Measurements from ENCODE around the gene CEND1. TPM values are rescaled to one million over a fixed set of nuclear protein-coding genes. Genes with fewer than 3 reads are reported as not detected.

Gene CEND1
- polyA plus RNA-seq, 1 donor (not counting 4 experiments of a cell fraction or from before 2014, with no cell fraction given): not detected

GRCh38 chr11:774873-775592 is 14.9 kb downstream of the CEND1 start:
- Histone ChIP-seq H3K9ac (ENCODE audit: control insufficient read depth, extremely low read depth, insufficient read depth, low read length) (peak overlapping the region; percentile 62), H3K79me2 (ENCODE audit: control insufficient read depth, insufficient read depth, low read length) (peaks cover 83% of the 10 kb centered on the region), H4K20me1 (ENCODE audit: control insufficient read depth, extremely low read depth, insufficient read depth, low read length) (peaks cover 15% of the 10 kb centered on the region), H2AFZ (ENCODE audit: control insufficient read depth, low read length) (no peak overlapping the region), H3K4me2 (ENCODE audit: control insufficient read depth, extremely low read depth, insufficient read depth, low read depth, low read length) (peak overlapping the region; percentile 91), H3K4me3 (ENCODE audit: control insufficient read depth in 2 of 3, extremely low read depth in 1 of 3, insufficient read depth in 2 of 3, low read depth in 1 of 3, low read length in 3 of 3) (peak overlapping the region; percentile 57 to 91 (median 79)), H3K27me3 (ENCODE audit: control insufficient read depth, extremely low read depth, insufficient read depth, low read length) (no peaks in the 10 kb centered on the region), H3K27ac (ENCODE audit: control insufficient read depth, insufficient read depth, low read length) (peak overlapping the region; percentile 26), H3K4me1 (ENCODE audit: control insufficient read depth, extremely low read depth, insufficient read depth, low read length) (peaks cover 19% of the 10 kb centered on the region), H3K9me1 (ENCODE audit: control insufficient read depth, extremely low read depth, insufficient read depth, low read length) (peaks cover 12% of the 10 kb centered on the region), H3K9me3 (ENCODE audit: control insufficient read depth, low read depth, low read length) (no peaks in the 10 kb centered on the region), H3K36me3 (ENCODE audit: control insufficient read depth in 2 of 2, extremely low read depth in 1 of 2, insufficient read depth in 2 of 2, low read length in 2 of 2) (peaks cover 37 to 40% of the 10 kb centered on the region in 2 experiments)
- DNase-seq (ENCODE audit: low read depth, low spot score) (no peak), FAIRE-seq (peak; percentile 73)
- dilution Hi-C loops (cut with MboI; ENCODE audit: extremely low pct_ligation_motif_present, low sequenced_read_pairs): no loop called here
- TF ChIP-seq CTCF (optimal IDR thresholded peaks at IDR 0.05 in 1 of 3, IDR thresholded peaks at IDR 0.05 in 1 of 3, conservative IDR thresholded peaks at IDR 0.05 in 1 of 3; ENCODE audit: extremely low read depth in 1 of 3, insufficient read depth in 2 of 3, low read length in 3 of 3): no peak
- no peak for TF ChIP-seq EZH2 (IDR thresholded peaks at IDR 0.05; ENCODE audit: low read length)

DNA sequence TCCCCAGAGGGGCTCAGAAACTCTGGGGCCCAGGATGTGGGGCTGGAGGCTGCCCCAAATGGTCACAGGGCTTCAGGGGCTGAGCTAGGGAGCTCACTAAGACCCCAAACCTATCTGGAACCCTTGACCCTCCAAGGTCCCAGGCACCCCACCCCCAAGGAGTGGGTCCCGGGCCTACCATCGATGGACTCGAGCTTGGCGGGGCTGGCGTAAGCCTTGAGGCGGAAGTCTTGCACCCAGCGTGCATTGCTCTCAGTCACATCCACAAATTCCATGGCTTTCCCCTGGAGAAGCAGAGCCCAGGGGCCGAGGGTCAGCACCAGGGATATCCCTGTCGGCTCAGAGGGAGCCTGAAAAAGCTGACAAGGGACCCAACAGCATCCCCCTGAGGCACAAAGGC is 16.1 kb downstream of the CEND1 start:
- Histone ChIP-seq H3K9me1 (ENCODE audit: control insufficient read depth, extremely low read depth, insufficient read depth, low read length) (peaks cover 12% of the 10 kb centered on the region), H3K9me3 (ENCODE audit: control insufficient read depth, low read depth, low read length) (no peaks in the 10 kb centered on the region), H3K4me3 (ENCODE audit: control insufficient read depth in 2 of 3, extremely low read depth in 1 of 3, insufficient read depth in 2 of 3, low read depth in 1 of 3, low read length in 3 of 3) (no peak overlapping the region), H2AFZ (ENCODE audit: control insufficient read depth, low read length) (no peak overlapping the region), H3K79me2 (ENCODE audit: control insufficient read depth, insufficient read depth, low read length) (peaks cover 78% of the 10 kb centered on the region), H3K4me1 (ENCODE audit: control insufficient read depth, extremely low read depth, insufficient read depth, low read length) (peaks cover 18% of the 10 kb centered on the region), H3K27ac (ENCODE audit: control insufficient read depth, insufficient read depth, low read length) (no peak overlapping the region), H3K9ac (ENCODE audit: control insufficient read depth, extremely low read depth, insufficient read depth, low read length) (no peak overlapping the region), H3K27me3 (ENCODE audit: control insufficient read depth, extremely low read depth, insufficient read depth, low read length) (no peaks in the 10 kb centered on the region), H3K36me3 (ENCODE audit: control insufficient read depth in 2 of 2, extremely low read depth in 1 of 2, insufficient read depth in 2 of 2, low read length in 2 of 2) (peaks cover 39 to 40% of the 10 kb centered on the region in 2 experiments), H4K20me1 (ENCODE audit: control insufficient read depth, extremely low read depth, insufficient read depth, low read length) (peaks cover 15% of the 10 kb centered on the region), H3K4me2 (ENCODE audit: control insufficient read depth, extremely low read depth, insufficient read depth, low read depth, low read length) (no peak overlapping the region)
- no peak for DNase-seq (ENCODE audit: low read depth, low spot score)
- dilution Hi-C loops (cut with MboI; ENCODE audit: extremely low pct_ligation_motif_present, low sequenced_read_pairs): no loop called here
- FAIRE-seq: no peak
- no peak for TF ChIP-seq CTCF (optimal IDR thresholded peaks at IDR 0.05 in 1 of 3, IDR thresholded peaks at IDR 0.05 in 1 of 3, conservative IDR thresholded peaks at IDR 0.05 in 1 of 3; ENCODE audit: extremely low read depth in 1 of 3, insufficient read depth in 2 of 3, low read length in 3 of 3)
- no peak for TF ChIP-seq EZH2 (IDR thresholded peaks at IDR 0.05; ENCODE audit: low read length)

Measured in keratinocyte (primary cell).